ENCODE measurements around the gene UMOD.
"Not testable (repeated sequence)": the region's sequence is repeated elsewhere in the genome, so short reads cannot be mapped to it uniquely, and the experiment has no call there.

Gene UMOD

GRCh38 chr16:20321671-20322070, 30.8 kb downstream of the UMOD start:
- DNase-seq (ENCODE audit: low spot score): no peak

DNA sequence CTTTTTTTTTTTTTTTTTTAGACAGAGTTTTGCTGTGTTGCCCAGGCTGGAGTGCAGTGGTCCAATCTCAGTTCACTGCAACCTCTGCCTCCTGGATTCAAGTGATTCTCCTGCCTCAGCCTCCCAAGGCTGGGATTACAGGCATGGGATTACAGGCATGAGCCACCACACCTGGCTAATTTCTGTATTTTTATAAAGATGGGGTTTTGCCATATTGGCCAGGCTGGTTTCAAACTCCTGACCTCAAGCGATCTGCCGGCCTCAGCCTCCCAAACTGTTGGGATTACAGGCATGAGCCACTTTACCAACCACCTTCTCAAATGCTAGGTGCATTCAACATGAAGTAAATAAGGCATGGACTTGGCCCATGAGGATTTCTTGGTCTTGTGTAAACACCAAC, 31.5 kb downstream of the UMOD start:
- DNase-seq (ENCODE audit: low spot score): not testable (repeated sequence)

- DNase-seq (ENCODE audit: low spot score): no peak
Measured at GRCh38 chr16:20320592-20320991, 31.9 kb downstream of the UMOD start.

GRCh38 chr16:20320178-20320577, 32.3 kb downstream of the UMOD start:
- DNase-seq (ENCODE audit: low spot score): no peak

- no peak for DNase-seq (ENCODE audit: low spot score)
Measured at GRCh38 chr16:20319406-20319805, 33.1 kb downstream of the UMOD start.

- DNase-seq (ENCODE audit: low spot score): no peak
Measured at GRCh38 chr16:20318437-20318836, 34.1 kb downstream of the UMOD start.

GRCh38 chr16:20318006-20318405, 34.5 kb downstream of the UMOD start:
- DNase-seq (ENCODE audit: low spot score): no peak

DNA sequence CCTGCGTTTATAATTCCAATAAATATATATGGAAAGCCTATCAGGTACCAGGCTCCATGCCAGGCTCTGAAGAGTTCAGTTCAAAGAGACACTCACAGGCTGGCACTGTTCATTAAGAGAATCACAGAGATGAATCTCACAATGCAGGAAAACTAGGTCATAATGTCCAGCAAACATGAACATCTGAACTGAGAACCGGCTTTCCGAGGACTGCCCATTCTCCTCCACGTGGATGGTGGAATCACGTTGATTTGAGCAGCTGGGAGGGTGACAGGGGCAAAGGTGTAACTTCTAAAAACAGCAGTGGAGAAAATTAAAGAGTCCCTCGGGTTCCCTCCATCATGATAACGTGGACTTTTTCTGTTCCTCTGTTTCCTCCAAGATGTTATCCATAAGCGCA, 35.4 kb downstream of the UMOD start:
- DNase-seq (ENCODE audit: low spot score): no peak

GRCh38 chr16:20316715-20317114, 35.8 kb downstream of the UMOD start:
- DNase-seq (ENCODE audit: low spot score): no peak

DNA sequence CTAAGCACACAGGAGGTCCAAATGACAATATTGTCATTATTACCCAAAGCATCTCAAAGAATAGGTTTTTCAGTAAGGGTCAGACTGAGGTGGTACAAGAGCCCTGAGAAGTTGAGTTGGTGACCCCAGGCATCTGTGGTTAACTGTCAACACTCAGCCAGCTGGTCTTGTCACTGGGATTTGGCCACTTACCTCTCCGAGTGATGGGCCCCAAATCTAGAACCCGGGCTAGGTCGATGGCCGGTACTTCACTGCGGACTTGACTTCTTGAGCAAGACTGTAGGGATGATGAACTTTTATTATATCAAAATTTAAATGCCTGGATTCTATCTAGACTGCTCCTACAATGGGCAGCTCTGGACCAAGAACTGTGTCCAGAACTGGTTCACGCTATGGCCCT, 36.8 kb downstream of the UMOD start:
- no peak for DNase-seq (ENCODE audit: low spot score)

GRCh38 chr16:20314575-20314974, 37.9 kb downstream of the UMOD start:
- DNase-seq (ENCODE audit: low spot score): no peak

- no peak for DNase-seq (ENCODE audit: low spot score)
Measured at GRCh38 chr16:20313741-20314140, 38.8 kb downstream of the UMOD start.

GRCh38 chr16:20312536-20313095, 39.9 kb downstream of the UMOD start:
- DNase-seq (ENCODE audit: low spot score): not testable (repeated sequence)

DNA sequence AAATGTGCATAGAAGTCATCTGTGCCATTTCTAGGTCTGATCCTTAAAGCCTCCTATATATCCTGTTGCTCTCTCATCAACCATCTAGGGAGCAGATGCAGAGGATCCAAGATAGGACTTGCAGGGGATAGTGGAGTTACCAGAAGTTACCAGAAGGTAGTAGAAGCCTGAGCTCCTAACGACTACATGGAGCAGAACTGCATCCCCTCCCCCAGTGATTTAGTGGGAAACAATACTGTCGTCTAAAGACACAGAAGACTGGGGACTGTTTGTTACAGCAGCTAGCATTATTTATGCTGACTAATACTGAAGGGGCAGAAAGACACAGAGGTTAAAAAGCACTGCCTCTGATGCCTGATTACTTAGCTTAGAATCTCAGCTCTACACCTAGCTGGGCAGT, 41.0 kb downstream of the UMOD start:
- DNase-seq (ENCODE audit: low spot score): no peak

DNA sequence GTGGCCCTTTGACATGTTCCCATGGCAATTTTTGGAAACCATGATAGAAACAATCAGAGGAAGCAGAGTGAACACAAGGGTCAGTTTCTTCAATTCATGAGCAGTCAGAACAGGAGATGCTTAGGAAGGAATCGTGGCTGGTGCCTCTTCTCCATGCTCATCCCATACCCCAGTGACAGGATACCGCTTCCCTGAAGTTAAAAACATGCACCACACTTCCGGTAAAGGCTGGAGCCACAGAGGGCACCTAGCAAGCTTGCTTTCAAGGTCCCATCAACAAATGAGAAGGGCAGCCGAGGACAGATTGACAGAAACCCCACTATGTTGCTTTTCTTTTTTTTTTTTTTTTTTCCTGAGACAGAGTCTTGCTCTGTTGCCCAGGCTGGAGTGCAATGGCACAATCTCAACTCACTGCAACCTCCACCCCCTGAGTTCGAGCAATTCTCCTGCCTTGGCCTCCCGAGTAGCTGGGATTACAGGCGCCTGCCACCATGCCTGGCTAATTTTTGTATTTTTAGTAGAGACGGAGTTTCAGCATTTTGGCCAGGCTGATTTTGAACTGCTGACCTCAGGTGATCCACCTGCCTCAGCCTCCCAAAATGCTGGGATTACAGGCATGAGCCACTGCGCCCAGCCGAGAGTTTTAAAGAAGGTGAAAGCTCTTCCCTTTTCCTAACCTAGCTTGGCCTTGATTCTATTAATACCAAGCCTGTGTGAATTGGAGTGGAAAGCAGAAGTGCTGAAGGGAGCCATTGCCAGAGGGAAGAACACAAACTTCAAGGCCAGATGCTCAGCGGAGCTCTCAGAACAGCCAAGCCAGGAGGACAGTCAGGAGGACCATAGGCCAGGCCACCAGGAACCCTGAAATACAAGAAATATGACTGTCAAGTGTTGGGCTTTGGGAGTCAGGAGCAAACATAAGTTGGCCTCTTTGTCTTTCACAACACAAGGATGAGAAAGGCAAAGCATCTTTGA, 41.8 kb downstream of the UMOD start:
- DNase-seq (ENCODE audit: low spot score): no peak

- DNase-seq (ENCODE audit: low spot score): no peak
Measured at GRCh38 chr16:20309786-20310185, 42.7 kb downstream of the UMOD start.

DNA sequence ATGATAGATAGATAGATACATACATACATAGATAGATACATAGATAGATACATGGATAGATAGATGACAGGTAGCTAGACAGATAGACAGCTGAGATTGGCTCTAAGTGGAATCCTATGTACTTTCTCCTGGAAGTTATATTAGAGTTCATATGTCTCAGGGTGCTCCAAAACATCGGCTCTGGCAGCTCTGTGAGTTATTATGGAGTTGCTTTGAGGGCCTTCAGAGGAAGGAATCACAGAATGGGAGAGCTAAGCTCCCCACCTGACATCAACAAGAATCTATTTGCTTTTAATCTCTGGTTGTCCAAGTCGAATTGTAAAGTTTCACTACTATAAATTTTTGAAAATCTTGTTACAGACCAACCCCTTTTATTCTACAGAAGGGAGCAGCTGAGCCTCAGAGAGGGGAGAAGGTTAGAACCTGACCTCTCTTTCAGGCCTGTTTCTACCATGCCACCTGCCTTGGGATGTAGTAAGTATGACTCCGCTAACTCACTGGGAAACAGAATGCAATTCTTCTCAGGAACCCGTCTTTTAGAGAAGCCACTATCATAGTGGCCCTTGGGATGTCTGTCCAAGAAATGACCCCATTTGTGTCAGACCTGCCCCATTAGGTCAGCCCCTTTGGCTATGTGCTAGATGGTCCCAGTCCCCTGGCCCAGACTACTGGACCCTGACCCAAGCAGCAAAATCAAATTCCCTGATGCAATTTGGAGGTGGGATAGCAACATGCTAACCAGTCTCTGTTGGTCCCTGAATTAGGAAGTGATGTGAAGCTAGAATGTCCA, 43.5 kb downstream of the UMOD start:
- no peak for DNase-seq (ENCODE audit: low spot score)

- no peak for DNase-seq (ENCODE audit: low spot score)
Measured at GRCh38 chr16:20308266-20308665, 44.2 kb downstream of the UMOD start.

DNA sequence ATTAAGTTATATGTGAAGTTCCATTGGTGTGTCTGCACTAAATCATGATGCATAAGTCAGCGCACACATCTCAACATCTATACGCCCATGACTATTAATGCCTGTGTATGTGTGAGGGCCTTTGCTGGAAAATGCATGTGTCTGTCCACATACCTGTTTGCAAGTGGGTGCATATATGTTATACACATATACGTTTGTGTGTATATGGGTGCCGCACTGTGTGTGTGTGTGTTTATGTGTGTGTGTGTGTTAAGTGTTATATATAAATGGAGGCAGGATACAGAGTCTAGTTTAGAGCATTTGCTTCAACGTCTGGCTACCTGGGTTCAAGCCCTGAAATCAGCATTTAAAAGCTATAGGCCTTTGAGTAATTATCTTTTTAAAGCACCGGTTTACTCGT, 44.7 kb downstream of the UMOD start:
- no peak for DNase-seq (ENCODE audit: low spot score)

- DNase-seq (ENCODE audit: low spot score): no peak
Measured at GRCh38 chr16:20307240-20307671, 45.3 kb downstream of the UMOD start.

GRCh38 chr16:20306401-20306800, 46.1 kb downstream of the UMOD start:
- no peak for DNase-seq (ENCODE audit: low spot score)

- DNase-seq (ENCODE audit: low spot score): no peak
Measured at GRCh38 chr16:20303012-20303411, 49.5 kb downstream of the UMOD start.

- no peak for DNase-seq (ENCODE audit: low spot score)
Measured at GRCh38 chr16:20302389-20302788, 50.1 kb downstream of the UMOD start.

All from germinal center (tissue), 1 donor.